Measurements from ENCODE around the gene PCDH9. TPM values are rescaled to one million over a fixed set of nuclear protein-coding genes. Genes with fewer than 3 reads are reported as not detected.

Gene PCDH9
- total RNA-seq, 6 donors from 2014 or later = 3.1 to 19.4 (median 7.8) TPM

DNA sequence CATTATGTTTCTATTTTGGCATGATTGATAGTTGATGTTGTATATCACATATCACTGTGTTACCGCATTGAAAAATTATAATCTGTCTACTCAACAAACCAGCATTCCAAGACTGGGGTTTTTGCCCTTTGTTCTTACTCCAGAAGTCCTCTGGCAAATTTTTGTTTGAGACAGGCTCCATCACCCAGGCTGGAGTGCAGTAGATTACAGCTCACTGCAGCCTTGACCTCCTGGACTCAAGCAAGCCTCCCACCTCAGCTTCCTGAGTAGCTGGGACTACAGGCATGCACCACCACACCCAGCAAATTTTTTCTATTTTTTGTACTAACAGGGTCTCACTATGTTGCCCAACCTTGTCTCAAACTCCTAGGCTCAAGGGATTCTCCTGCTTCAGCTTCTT, 741.0 kb downstream of the PCDH9 start:
- no peaks in the 10 kb centered on the region for H3K36me3 ChIP-seq
- H3K27ac ChIP-seq = no peak overlapping the region
- H3K27me3 ChIP-seq = no peaks in the 10 kb centered on the region
- no peak for DNase-seq
- no peaks in the 10 kb centered on the region for H3K4me1 ChIP-seq
- 83 to 89% methylated on average over 1 of the region's 1 CpG for WGBS, 2 donors
- ATAC-seq (ENCODE audit: low FRiP score in 2 of 2) = no peak
- H3K4me3 ChIP-seq = no peak overlapping the region
- H3K9me3 ChIP-seq = no peaks in the 10 kb centered on the region
- TF ChIP-seq, protein P1, sequence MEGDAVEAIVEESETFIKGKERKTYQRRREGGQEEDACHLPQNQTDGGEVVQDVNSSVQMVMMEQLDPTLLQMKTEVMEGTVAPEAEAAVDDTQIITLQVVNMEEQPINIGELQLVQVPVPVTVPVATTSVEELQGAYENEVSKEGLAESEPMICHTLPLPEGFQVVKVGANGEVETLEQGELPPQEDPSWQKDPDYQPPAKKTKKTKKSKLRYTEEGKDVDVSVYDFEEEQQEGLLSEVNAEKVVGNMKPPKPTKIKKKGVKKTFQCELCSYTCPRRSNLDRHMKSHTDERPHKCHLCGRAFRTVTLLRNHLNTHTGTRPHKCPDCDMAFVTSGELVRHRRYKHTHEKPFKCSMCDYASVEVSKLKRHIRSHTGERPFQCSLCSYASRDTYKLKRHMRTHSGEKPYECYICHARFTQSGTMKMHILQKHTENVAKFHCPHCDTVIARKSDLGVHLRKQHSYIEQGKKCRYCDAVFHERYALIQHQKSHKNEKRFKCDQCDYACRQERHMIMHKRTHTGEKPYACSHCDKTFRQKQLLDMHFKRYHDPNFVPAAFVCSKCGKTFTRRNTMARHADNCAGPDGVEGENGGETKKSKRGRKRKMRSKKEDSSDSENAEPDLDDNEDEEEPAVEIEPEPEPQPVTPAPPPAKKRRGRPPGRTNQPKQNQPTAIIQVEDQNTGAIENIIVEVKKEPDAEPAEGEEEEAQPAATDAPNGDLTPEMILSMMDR (IDR thresholded peaks at IDR 0.05) = no peak
- TF ChIP-seq POLR2AphosphoS5 (IDR thresholded peaks at IDR 0.05) (no peak), EP300 (IDR thresholded peaks at IDR 0.05) (no peak), POLR2A (IDR thresholded peaks at IDR 0.05) (no peak)

DNA sequence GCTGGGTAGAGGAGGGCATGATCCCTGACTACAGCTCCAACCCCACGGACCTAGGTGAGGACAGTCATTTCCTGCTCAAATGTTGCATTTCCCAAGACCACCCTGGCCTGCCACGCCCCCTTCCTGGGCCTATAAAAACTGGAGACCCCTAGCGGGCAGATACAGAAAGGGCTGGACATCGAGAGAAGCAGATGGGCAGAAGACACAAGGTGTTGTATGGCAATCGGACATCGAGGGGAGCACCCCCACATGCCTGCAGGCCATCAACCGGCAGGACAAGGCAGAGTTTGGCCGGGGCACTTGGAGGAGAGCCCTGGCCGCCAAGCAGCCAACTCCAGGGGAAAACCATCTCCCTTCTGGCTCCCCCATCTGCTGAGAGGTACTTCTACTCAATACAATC, 746.4 kb downstream of the PCDH9 start:
- H3K27ac ChIP-seq = no peak overlapping the region
- WGBS, 2 donors = 74 to 84% methylated on average over 6 to 9 of the region's 9 CpGs
- H3K27me3 ChIP-seq = no peaks in the 10 kb centered on the region
- H3K4me1 ChIP-seq = no peaks in the 10 kb centered on the region
- DNase-seq (peak in 1 of 2 donors; percentile 23), ATAC-seq (ENCODE audit: low FRiP score in 2 of 2) (no peak)
- H3K9me3 ChIP-seq = no peaks in the 10 kb centered on the region
- TF ChIP-seq EP300 (IDR thresholded peaks at IDR 0.05) = no peak
- TF ChIP-seq, protein P1 (IDR thresholded peaks at IDR 0.05) = no peak
- no peak for TF ChIP-seq POLR2A (IDR thresholded peaks at IDR 0.05)
- TF ChIP-seq POLR2AphosphoS5 (IDR thresholded peaks at IDR 0.05) = no peak
- H3K4me3 ChIP-seq = no peak overlapping the region
- H3K36me3 ChIP-seq = no peaks in the 10 kb centered on the region

DNA sequence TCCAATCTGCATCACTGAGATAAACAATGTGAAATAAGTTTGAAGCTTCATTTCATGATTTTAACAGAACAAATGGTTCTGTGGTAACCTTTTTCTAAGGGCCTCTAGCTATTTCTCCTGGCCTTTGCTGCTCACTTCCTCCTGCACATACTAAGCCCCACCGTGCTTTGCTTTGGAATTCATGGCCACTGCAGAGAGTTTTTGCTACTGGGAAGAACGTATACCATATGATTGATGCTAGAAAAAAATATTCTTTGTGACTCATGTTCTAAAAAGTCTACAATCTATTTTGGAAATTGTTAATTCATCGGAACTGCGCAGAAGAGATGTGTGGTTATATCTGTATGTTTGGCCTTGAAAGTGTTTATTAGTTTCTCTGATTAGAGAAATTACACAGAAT, 747.3 kb downstream of the PCDH9 start:
- TF ChIP-seq POLR2AphosphoS5 (IDR thresholded peaks at IDR 0.05) (no peak), EP300 (IDR thresholded peaks at IDR 0.05) (no peak), POLR2A (IDR thresholded peaks at IDR 0.05) (no peak)
- TF ChIP-seq, protein P1 (IDR thresholded peaks at IDR 0.05) = no peak
- no peaks in the 10 kb centered on the region for H3K4me1 ChIP-seq
- DNase-seq = no peak
- 80% methylated on average over 4 of the region's 4 CpGs for WGBS, 2 donors
- no peak for ATAC-seq (ENCODE audit: low FRiP score in 2 of 2)
- H3K4me3 ChIP-seq = no peak overlapping the region
- no peaks in the 10 kb centered on the region for H3K36me3 ChIP-seq
- H3K27ac ChIP-seq = no peak overlapping the region
- no peaks in the 10 kb centered on the region for H3K27me3 ChIP-seq
- no peaks in the 10 kb centered on the region for H3K9me3 ChIP-seq

DNA sequence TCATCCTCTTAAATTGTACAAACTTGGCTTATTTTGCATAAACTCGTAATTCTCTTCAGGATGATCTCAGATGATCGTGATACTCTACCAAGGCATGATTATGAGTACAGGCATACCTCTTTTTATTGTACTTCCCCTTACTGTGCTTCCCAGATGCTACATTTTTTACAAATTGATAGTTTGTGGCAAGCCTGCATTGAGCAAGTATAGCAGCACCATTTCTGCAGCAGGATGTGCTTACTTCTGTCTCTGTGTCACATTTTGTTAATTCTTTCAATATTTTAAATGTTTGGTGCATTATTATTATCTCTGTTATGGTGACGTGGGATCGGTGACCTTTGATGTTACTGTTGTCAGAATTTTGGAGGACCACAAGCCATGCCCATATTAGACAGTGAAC, 752.3 kb downstream of the PCDH9 start:
- Histone ChIP-seq H3K9me3 (no peaks in the 10 kb centered on the region), H3K36me3 (no peaks in the 10 kb centered on the region), H3K27me3 (no peaks in the 10 kb centered on the region), H3K4me1 (no peaks in the 10 kb centered on the region), H3K4me3 (no peak overlapping the region), H3K27ac (no peak overlapping the region)
- WGBS, 2 donors = 84 to 85% methylated on average over 4 of the region's 4 CpGs
- no peak for ATAC-seq (ENCODE audit: low FRiP score in 2 of 2)
- TF ChIP-seq POLR2AphosphoS5 (IDR thresholded peaks at IDR 0.05) (no peak), EP300 (IDR thresholded peaks at IDR 0.05) (no peak), POLR2A (IDR thresholded peaks at IDR 0.05) (no peak)
- TF ChIP-seq, protein P1 (IDR thresholded peaks at IDR 0.05) = no peak
- no peak for DNase-seq

DNA sequence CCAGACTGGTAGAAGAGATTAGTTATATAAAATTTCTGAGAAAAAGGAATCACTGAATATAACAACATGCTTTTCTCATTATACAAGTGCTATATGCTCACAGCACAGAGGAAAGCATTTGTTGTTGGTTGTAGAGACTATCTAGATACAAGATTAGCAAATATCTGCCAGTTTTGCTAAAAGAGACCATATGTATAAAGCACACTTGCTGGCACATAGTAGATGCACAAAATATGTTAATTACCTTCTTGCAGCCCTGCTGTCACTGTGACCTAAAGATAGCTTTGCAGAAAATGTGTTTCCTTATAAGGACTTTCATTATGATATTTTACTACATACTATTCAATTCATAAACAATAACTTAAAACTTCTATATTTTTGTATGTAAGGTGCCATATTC, 755.1 kb downstream of the PCDH9 start:
- Histone ChIP-seq H3K4me3 (no peak overlapping the region), H3K36me3 (no peaks in the 10 kb centered on the region), H3K27ac (no peak overlapping the region), H3K9me3 (no peaks in the 10 kb centered on the region), H3K27me3 (no peaks in the 10 kb centered on the region), H3K4me1 (no peaks in the 10 kb centered on the region)
- ATAC-seq (ENCODE audit: low FRiP score in 2 of 2) (no peak), DNase-seq (no peak)
- TF ChIP-seq, protein P1 (IDR thresholded peaks at IDR 0.05) = no peak
- TF ChIP-seq POLR2A (IDR thresholded peaks at IDR 0.05) = no peak

Data from upper lobe of left lung (tissue), 6 donors.